Amniotic epithelial cell (primary cell): ENCODE data around the gene KPNA3.
"Not testable (repeated sequence)": the region's sequence is repeated elsewhere in the genome, so short reads cannot be mapped to it uniquely, and the experiment has no call there.

ENCODE experiments used
- DNase-seq: peaks from one replicate; pipeline ENCODE4 v3.0.0-alpha.2; 2010; ENCODE audit warnings: low read depth

Gene KPNA3

DNA sequence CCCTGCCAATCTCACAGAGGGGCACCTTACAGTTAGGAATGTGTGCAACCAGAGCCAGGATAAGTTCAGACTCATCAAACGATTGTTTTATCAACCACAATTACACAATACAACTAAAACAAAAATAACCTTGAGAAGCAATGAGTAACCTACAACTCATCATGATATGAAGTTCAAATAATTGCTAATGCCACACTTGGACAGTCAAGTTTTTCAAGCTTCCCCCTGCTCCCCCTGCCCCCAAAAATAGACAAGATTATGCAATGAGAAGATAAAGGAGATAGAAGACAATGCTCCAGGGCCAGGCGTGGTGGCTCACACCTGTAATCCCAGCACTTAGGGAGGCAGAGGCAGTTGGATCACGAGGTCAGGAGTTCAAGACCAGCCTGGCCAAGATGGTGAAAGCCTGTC is 13.6 kb upstream of the KPNA3 start:
- DNase-seq = peak; percentile 76

DNA sequence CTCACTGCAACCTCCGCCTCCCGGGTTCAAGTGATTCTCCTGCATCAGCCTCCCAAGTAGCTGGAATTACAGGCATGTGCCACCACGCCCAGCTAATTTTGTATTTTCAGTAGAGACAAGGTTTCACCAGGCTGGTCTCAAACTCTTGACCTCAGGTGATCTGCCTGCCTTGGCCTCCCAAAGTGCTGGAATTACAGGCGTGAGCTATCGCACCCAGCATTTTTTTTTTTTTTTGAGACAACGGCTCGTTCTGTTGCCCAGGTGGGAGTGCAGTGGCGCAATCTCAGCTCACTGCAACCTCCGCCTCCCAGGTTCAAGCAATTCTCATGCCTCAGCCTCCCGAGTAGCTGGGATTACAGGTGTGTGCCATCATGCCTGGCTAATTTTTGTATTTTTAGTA is 10.6 kb upstream of the KPNA3 start:
- not testable (repeated sequence) for DNase-seq

DNA sequence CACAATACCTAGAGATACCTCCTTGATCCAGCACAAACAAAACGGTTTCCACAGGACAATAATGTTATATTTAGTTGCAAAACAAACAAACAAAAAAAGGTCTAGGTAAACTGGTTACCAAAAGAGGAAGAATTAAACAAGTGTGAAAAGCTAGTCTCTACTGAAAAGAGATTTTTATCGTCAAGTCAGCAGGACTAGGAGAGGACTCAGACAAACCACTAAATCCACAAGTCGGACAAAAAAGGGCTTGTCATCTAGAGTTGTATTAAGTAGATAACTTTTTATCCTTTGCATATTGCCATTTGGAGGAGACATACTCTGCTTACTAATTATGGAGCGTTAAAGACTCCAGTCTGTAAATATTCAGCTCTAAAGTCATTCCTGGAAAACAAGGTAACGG is 9.9 kb upstream of the KPNA3 start:
- DNase-seq = no peak

GRCh38 chr13:49791711-49792549 is 552 bp downstream of the KPNA3 start:
- peak; percentile 35 for DNase-seq

DNA sequence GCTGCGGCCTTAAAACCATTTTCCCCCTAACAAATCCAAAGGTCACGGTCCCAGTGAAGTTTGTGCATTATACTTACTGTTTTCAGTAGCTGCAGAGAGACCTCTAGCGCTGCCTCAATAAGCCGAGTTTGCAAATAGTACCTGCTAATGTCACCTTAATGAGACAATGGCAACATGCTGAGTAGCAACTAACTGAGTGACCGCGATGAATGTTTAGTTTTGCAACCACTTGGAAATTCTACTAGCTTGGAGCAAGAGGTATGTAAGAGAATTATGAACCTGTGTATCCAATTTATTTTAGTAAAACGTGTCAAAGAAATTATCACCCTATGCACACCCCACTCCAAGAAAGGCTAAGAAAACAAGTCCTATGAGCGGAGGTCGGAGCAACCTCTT is 1.2 kb downstream of the KPNA3 start:
- DNase-seq = peak; percentile 30

DNA sequence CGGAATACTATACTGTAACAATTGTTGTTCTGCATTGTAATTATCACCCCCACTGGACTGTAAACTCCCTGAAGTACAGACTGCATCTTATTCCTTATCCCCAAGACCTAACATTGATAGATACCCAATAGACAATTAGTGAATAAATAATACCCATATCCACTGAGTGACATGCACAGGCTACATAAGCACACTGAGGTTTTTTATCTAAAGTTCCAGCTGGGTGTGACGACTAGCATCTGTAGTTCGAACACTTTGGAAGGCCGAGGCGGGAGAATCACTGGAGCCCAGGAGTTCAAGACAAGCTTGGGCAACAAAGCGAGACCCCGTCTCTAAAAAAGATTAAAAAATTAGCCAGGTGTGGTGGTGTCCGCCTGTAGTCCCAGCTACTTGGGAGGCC is 2.5 kb downstream of the KPNA3 start:
- no peak for DNase-seq

DNA sequence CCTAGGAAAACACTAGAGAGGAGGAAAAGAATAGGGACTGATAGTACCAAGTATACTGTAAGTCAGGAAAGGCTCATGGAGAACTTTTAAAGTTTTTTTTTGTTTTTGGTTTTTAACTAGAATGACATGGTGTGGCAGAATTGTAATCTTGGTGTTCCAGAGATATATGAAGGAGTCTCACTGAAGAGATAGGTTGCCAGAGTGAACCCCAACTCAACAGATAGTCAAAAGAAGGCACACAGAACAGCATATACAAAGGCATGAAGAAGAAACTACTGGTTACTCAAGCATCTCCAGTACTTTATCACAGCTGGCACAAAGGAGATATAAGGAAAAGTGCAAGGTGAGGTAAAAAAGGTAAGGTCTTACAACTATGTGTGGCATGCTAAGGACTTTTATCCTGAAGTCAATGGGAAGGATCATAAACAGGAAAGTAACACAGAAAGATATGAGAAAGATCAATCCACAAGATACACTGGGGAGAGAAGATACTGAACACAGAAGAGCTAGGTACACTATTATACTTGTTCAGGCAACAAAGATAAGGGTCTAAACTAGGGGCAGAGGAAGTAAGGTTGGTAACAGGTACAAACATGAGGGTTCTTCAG is 6.0 kb downstream of the KPNA3 start:
- DNase-seq = no peak

GRCh38 chr13:49784886-49785570 is 7.5 kb downstream of the KPNA3 start:
- DNase-seq = no peak

DNA sequence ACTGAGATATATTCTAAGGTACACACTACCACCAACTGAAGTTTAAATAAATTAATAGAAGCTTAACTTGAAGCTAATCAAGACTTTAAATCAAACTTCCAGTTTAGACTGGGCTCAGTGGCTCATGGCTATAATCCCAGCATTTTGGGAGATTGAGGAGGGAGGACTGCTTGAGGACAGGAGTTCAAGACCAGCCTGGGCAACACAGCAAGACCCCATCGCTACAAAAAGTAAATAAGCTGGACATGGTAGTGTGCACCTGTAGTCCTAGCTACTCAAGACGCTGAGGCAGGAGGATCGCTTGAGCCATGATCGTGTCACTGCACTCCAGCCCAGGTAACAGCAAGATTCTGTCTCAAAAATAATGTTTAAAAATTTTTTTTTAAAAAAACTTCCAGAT is 8.6 kb downstream of the KPNA3 start:
- no peak for DNase-seq

DNA sequence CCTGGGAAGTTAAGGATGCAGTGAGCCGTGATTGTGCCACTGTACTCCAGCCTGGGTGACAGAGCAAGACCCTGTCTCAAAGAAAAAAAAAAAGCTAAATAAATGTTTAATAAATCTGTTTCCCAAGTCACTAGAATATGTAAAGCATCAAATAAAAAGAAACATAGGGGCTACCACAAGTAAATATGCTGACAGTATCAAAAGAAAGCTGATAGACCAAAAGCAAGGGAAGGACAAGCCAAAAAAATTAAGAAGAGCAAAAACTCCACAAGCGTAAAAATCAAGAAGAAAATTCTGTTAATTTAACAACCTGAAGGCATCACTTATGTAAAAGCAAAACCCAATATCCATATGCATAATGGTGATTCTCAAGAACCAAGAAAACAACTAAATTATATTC is 9.7 kb downstream of the KPNA3 start:
- DNase-seq = no peak

- DNase-seq = no peak
These were observed 10.7 kb downstream of the KPNA3 start for GRCh38 chr13:49781806-49782205.

- no peak for DNase-seq
These were observed 12.8 kb downstream of the KPNA3 start for GRCh38 chr13:49779721-49780120.

DNA sequence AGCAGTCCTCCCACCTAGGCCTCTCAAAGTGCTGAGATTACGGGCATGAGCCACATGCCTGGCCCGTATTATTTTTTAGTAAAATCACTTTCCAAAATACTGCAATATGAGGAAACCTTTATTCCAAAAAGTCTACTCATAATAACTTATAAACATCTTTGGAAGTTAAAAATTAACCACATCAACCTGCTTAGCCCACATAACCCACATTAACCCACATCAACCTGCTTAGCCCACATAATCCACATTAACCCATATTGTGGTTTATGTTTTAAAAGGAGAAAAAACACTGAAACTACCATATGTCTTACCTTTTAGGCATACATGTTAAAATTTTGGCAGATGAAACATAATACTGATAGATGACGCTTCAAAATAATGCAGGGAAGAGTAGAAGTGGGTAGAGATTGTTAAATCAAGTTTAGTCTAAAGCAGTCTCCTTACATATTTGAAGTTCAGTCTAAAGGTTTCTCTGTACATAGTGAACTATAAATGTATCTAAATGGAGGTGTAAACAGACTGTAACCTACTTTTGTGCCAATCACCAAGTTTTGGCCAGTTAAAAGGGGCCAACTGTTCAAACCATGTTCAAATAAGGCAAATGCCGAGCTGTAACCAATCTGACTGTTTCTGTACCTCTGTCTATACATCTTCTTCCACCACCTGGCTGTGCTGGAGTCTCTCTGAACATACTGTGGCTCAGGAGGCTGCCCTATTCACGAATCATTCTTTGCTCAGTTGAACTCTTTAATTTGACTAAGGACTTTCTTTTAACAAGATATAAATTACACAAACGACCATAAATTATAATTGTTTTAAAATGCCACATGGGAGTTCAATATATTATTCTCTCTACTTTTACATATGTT is 14.5 kb downstream of the KPNA3 start:
- DNase-seq = no peak

- peak; percentile 15 for DNase-seq
These were observed 15.6 kb downstream of the KPNA3 start for GRCh38 chr13:49776871-49777270.

DNA sequence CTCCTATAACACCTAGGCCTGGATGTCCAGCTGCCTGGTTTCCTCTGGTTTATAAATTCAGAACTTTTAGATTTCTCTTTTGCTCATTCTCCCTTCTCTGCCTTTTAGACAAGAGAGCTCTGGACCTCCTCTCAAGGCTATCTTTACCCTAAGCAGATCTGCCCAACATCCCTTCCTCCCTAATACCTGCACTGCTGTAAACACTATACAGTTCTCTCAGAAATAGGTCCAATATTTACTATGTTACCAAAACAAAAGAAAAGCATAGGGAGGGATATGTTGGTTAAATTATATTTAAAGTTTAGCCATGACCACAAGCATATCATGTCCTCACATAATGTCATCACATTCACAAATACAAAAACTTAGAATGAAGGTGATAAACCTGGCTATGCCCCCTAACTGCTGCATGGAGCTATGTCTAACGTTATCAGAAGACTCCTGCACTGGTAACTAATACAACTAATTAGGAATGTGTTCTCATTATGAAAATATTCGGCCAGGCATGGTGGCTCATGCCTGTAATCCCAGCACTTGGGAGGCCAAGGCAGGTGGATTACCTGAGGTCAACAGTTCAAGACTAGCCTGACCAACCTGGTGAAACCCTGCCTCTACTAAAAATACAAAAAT is 18.0 kb downstream of the KPNA3 start:
- DNase-seq = no peak

DNA sequence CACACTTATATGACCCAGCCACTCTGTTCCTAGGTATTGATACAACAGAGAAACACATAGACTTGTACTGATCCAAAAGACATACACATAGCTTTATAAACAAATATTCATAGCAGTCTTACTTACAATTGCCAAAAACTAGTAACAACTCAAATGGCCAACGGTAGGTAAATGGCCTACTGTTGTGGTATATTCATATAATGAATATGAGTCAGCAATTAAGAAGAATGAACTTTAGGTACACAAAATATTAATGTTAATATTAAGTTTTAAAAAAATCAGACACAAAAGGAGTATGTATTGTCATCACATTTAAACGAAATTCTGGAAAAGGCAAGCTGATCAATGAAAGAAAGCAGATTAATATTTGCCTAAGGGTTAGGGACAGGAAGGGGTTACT is 19.7 kb downstream of the KPNA3 start:
- DNase-seq = no peak

DNA sequence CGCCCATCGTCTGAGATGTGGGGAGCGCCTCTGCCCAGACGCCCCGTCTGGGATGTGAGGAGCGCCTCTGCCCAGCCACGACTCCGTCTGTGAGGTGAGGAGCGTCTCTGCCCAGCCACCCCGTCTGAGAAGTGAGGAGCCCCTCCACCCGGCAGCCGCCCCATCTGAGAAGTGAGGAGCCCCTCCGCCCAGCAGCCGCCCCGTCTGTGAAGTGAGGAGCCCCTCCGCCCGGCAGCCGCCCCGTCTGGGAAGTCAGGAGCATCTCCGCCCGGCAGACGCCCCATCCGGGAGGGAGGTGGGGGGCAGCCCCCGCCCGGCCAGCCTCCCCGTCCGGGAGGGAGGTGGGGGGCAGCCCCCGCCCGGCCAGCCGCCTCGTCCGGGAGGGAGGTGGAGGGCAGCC is 30.7 kb downstream of the KPNA3 start:
- DNase-seq = not testable (repeated sequence)

DNA sequence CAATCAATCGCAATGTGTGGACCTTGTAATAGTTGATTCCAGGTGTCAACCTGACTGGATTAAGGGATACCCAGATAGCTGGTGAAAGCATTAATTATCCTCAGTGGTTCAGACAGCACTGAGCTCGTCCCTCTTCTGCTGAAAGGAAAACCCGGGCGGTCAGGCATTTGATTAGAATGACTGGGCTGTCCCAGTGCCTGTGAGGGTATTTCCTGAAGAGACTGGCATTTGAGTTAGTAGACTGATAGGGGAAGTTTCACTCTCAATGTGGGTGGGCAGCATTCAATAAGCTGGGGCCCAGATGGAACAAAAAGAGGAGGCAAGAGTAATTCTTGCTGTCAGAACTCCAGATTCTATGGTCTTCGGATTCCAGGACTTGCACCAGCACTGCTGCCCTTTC is 31.9 kb downstream of the KPNA3 start:
- no peak for DNase-seq

- DNase-seq = no peak
These were observed 33.0 kb downstream of the KPNA3 start for GRCh38 chr13:49759503-49759902.

DNA sequence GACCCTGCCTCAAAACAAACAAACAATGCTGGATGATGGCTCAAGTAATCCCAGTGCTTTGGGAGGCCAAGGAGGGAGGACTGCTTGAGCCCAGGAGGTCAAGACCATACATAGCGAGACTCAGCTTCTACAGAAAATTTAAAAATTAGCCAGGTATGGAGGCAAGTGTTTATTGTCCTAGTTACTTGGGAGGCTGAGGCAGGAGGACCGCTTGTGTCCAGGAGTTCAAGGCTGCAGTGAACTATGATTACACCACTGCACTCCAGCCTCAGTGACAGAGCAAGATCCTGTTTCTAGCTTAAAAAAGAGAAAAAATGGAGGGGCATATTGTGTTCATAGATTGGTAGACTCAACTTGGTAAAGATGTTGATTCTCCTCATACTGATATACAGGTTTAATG is 36.2 kb downstream of the KPNA3 start:
- DNase-seq = no peak

DNA sequence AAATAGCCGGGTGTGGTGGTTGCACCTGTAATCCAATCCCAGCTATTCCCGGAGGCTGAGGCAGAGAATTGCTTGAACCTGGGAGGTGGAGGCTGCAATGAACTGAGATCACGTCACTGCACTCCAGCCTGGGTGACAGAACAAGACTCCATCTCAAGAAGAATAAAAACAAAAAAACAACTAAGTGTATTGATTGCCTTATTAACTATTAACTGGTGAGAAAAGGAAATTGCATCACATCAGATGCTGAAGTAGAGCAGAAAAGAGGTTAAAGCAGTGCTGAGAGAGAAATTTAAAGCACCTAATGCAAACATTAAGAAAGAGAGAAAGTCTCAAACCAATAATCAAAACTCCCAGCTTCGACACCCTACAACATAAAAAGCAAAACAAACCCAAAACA is 38.3 kb downstream of the KPNA3 start:
- no peak for DNase-seq

GRCh38 chr13:49749848-49750247 is 42.6 kb downstream of the KPNA3 start:
- DNase-seq = no peak
